GM06990 (cell line): ENCODE data around the gene FYN.

ENCODE experiments used
- DNase-seq: peaks from one replicate; pipeline ENCODE4 v3.0.0-alpha.2; 2011; ENCODE audit not compliant: insufficient read length; ENCODE audit errors: extremely low read depth
- H3K27me3 ChIP-seq: replicated peaks from 2 replicates; pipeline ENCODE4 v1.6.0; 2011; ENCODE audit warnings: low read length; ENCODE audit not compliant: control insufficient read depth, insufficient read depth
- H3K36me3 ChIP-seq: 2 replicates; pipeline ENCODE4 v1.5.1; 2011; ENCODE audit warnings: low read length; ENCODE audit not compliant: control insufficient read depth, insufficient read depth
- H3K4me3 ChIP-seq: replicated peaks from 2 replicates; pipeline ENCODE4 v1.5.1; 2011; ENCODE audit warnings: low read depth, mild to moderate bottlenecking, control low read depth, low read length
- CTCF ChIP-seq: IDR thresholded peaks from 2 replicates; pipeline ENCODE4 v1.5.1; 2011; ENCODE audit warnings: low read length, control low read depth, mild to moderate bottlenecking, inconsistent platforms; ENCODE audit not compliant: insufficient read depth, poor library complexity, severe bottlenecking

The FYN gene

GRCh38 chr6:111900735-111901134 is 27.5 kb upstream of the FYN start:
- H3K4me3 ChIP-seq: no peak overlapping the region
- no peaks in the 10 kb centered on the region for H3K27me3 ChIP-seq
- no peak for DNase-seq
- H3K36me3 ChIP-seq: no peaks in the 10 kb centered on the region
- TF ChIP-seq CTCF: no peak

- DNase-seq: no peak
Measured at GRCh38 chr6:111899531-111899930, 26.3 kb upstream of the FYN start.

DNA sequence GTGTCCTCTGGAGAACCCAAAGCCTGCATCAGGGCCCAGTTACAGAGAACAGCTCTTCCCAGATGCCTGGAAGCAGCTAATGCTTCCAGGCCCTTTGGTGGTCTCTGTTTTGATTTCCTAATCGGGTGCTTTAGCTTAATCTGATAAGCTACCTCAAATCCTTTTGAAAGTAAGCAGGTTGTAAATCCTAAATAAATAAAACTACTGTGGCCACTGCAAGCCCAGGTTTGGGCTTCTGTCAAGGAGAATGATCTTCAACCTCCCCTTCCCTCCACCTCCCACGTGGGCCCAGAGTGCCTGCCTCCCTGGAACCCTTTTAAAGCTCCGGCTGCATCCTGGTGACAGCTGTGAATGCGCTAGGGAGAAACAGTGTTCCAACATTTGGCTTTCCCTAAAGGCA is 25.2 kb upstream of the FYN start:
- no peak for TF ChIP-seq CTCF
- DNase-seq: no peak
- Histone ChIP-seq H3K4me3 (no peak overlapping the region), H3K27me3 (no peaks in the 10 kb centered on the region), H3K36me3 (no peaks in the 10 kb centered on the region)

More at GRCh38 chr6:111899531-111899930, 26.3 kb upstream of the FYN start:
- Histone ChIP-seq H3K4me3 (no peak overlapping the region), H3K27me3 (no peaks in the 10 kb centered on the region), H3K36me3 (no peaks in the 10 kb centered on the region)
- TF ChIP-seq CTCF: no peak

DNA sequence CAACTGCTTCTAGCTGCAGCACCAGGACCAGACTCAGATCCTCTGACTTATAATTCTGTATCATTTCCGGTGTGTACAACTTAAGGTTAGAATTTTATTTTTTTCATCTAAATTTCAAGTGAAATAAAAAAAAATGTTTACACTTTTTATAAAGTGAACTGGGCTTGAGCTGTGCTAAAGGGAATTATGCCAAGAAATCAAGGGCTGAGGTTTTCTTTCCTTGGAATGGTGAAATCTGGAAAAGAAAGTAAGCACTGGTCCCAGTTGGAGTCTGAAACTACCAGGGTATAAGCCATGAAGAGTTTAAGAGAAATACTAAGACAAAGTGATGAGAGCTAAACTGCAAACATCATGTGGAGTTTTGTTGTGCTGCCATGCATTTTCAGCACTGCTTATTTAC is 21.7 kb upstream of the FYN start:
- TF ChIP-seq CTCF: no peak
- Histone ChIP-seq H3K36me3 (no peaks in the 10 kb centered on the region), H3K27me3 (no peaks in the 10 kb centered on the region), H3K4me3 (no peak overlapping the region)
- no peak for DNase-seq

DNA sequence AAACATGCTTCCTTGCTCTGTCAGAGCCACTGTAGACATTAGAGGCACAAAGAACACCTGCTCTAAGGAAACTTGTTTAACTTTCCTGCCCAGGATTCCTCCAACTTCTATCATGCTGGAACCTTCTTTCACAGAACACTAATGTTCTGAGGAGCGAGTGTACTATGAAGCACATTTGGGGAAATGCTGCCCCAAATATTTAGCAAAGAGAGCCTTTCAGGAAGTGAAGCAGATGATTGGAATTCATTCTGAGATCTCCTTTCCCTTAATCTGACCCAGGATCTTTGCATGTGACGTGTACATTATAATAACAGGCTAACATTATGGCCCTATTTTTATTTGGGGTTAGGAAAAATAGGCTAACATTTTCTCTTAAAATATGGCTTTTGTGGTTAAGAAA is 21.0 kb upstream of the FYN start:
- no peaks in the 10 kb centered on the region for H3K36me3 ChIP-seq
- H3K27me3 ChIP-seq: no peaks in the 10 kb centered on the region
- DNase-seq: no peak
- no peak overlapping the region for H3K4me3 ChIP-seq
- no peak for TF ChIP-seq CTCF

DNA sequence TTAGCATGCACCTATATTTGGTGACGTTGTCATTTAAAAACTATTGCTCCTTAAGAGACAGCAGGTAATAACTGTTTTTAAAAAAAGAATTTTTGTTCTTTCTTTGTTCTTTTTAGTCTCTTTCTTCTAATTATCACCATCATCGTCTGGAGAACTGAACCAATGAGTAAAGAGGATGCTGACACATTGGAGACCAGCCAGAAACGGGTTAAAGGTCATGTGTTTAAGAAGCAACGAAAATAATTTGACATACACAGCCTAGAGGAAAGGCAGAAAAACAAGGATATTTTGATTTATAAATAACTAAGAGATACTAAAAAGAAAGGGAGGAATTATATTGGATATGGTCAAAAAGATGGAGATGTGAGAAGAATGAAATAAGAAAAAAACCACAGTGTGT is 19.2 kb upstream of the FYN start:
- no peak for TF ChIP-seq CTCF
- Histone ChIP-seq H3K36me3 (no peaks in the 10 kb centered on the region), H3K27me3 (no peaks in the 10 kb centered on the region), H3K4me3 (no peak overlapping the region)
- DNase-seq: no peak
